Esophagus (tissue), 2 donors: ENCODE measurements around the gene TEC. TPM values are rescaled to one million over a fixed set of nuclear protein-coding genes. Genes with fewer than 3 reads are reported as not detected.
"Not testable (repeated sequence)": the region's sequence is repeated elsewhere in the genome, so short reads cannot be mapped to it uniquely, and the experiment has no call there.

ENCODE experiments used
- H3K27ac ChIP-seq, 2 donors: one replicate each; pipeline ENCODE4 v1.5.1; 2013; ENCODE audit warnings: low read depth in 2 of 2, mild to moderate bottlenecking in 2 of 2, inconsistent platforms in 1 of 2, low read length in 1 of 2, moderate library complexity in 1 of 2
- H3K27me3 ChIP-seq, 2 donors: one replicate each; pipeline ENCODE4 v1.6.1; 2013; ENCODE audit warnings: low read length in 2 of 2, control low read depth in 1 of 2, mild to moderate bottlenecking in 1 of 2; ENCODE audit not compliant: insufficient read depth in 2 of 2, control insufficient read depth in 1 of 2
- H3K36me3 ChIP-seq, 2 donors: one replicate each; pipeline ENCODE4 v1.6.1; 2013; ENCODE audit warnings: low read length in 1 of 2; ENCODE audit not compliant: control insufficient read depth in 2 of 2, insufficient read depth in 2 of 2
- H3K4me1 ChIP-seq, 2 donors: one replicate each; pipeline ENCODE4 v1.6.1; 2013; ENCODE audit warnings: low read length in 1 of 2; ENCODE audit not compliant: control insufficient read depth in 2 of 2, insufficient read depth in 2 of 2
- H3K4me3 ChIP-seq, 2 donors: one replicate each; pipeline ENCODE4 v1.5.1; 2013; ENCODE audit warnings: low read length in 2 of 2, mild to moderate bottlenecking in 2 of 2, low read depth in 1 of 2, moderate library complexity in 1 of 2
- H3K9me3 ChIP-seq, 2 donors: one replicate each; pipeline ENCODE4 v1.6.1; 2013; ENCODE audit warnings: mild to moderate bottlenecking in 2 of 2, low read depth in 1 of 2, low read length in 1 of 2, moderate library complexity in 1 of 2; ENCODE audit not compliant: control insufficient read depth in 2 of 2, insufficient read depth in 1 of 2
- WGBS, 2 donors: extraction: QIAGEN DNeasy Blood & Tissue Kit; methylation state at CpG; one replicate each; pipeline ENCODE4 v1.1.7; 2013; 5-methylcytosine and 5-hydroxymethylcytosine counted together
- polyA plus RNA-seq, 2 donors: library from polyadenylated mRNA; stranded (reverse); fragments of 200-250 nt; gene quantifications; one replicate each; pipeline ENCODE4 v1.2.3, GENCODE V29; 2013
- donor health status: healthy with polysubstance abuse.
- donor health status: Bipolar disorder and iron deficiency.

Gene TEC
- 1 to 10 TPM; 5.0 to 5.3 TPM for polyA plus RNA-seq

DNA sequence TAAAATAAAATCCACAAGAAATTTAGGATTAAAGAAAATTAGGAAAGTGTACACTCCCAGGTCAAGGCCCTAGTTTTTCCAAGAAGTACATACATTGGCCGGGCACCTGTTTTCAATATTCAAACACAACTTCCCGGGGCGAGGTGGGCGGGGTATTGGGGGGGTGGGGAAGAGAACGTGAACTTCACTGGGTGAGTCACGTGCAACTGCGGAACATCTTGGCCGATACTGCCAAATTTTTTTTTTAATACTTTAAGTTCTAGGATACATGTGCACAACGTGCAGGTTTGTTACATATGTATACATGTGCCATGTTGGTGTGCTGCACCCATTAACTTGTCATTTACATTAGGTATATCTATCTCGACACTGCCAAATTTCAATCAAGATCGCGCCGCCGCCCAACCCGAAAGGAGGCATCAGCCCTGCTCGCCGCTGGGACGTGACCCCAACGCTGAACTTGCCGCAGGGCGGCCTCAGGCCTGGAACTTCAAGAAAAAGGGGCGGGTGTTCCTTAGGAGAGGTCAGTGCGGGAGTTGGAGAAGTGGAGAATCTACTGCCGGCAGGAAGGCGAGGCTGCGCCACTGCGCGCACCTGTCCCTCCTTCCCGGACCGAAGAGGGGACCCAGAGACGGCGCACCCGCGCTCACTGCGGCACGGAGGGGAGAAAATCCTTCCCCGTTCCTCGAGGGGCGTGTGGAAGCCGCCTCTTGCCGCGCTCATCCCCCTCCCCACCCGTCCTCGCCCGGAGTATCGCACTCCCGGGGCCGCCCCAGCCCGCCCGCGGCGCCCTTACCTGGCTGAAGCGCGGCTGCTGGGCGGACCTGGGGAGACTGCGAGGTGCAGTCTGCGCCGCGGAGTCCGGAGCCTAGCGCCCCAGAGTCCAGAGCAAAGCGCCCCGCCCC is at the start of gene TEC:
Gene TEC (minus strand): TSS at position 883 of the 905 bp plus-strand sequence. CDS start 41,224 bp downstream, outside the sequence.
- Histone ChIP-seq H3K27me3 (no peaks in the 10 kb centered on the region), H3K36me3 (no peaks in the 10 kb centered on the region), H3K9me3 (no peaks in the 10 kb centered on the region), H3K27ac (peak within 1 kb of the TSS; percentile 97), H3K4me1 (peaks cover 0 to 3% of the 10 kb centered on the region in 2 donors), H3K4me3 (peak within 1 kb of the TSS; percentile 92 to 94)
- 1% methylated on average over 44 to 61 of the region's 63 CpGs for WGBS, 2 donors

DNA sequence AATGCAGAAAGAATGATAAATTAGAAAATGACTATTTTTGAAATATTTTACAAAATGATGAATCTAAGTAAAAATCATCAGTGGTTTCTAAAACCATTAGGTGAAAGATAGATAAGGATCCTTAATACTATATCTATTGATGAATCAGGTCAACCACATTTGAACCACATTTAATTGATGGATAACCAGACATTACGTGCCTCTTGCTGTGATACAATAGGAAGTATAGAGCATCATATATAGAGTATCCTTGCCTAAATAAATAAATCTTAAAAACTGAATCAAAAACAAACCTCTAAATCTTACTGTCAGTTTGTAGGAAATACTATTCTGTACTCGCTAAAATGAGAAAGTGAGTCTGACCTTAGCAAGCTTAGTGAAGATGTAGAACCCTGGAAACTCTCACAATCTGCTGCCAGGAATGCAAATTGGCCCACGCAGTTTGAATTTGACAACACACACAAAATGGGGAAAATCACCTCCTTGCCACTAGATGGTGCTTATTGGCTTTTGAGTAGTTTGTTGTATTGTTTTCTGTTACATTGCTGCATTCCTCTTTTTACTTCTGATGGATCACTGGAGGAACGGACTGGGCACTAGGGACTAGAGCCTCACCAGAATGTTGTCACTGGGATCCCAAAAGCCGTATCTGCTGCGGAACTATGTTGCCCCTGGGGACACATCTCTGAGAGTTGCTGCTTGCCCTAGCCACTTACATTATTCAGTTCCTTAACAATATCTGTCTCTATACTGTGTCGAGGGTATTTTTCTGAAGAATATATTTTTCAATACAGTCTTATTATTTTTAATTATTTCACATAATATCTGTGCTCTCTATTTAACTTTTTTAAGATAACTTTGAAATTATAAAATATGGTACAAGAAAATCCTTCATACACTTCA is 46.3 kb upstream of the TEC start:
- WGBS, 2 donors: 32 to 33% methylated on average over 7 of the region's 7 CpGs
- H3K27ac ChIP-seq: no peak overlapping the region

DNA sequence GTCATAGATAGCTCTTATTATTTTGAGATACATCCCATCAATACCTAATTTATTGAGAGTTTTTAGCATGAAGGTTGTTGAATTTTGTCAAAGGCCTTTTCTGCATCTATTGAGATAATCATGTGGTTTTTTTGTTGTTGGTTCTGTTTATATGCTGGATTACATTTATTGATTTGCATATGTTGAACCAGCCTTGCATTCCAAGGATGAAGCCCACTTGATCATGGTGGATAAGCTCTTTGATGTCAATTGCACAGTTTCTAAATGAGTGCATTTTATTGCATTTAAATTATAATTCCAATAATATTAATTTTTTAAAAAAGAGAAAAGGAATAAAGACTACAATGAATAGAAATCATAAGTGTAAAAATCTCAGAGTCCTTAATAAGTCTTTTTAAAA is 45.1 kb upstream of the TEC start:
- not testable (repeated sequence) for H3K9me3 ChIP-seq, H3K4me1 ChIP-seq, H3K36me3 ChIP-seq, H3K27ac ChIP-seq, H3K27me3 ChIP-seq, H3K4me3 ChIP-seq

More for the DNA sequence above, 46.3 kb upstream of the TEC start:
- Histone ChIP-seq H3K36me3 (no peaks in the 10 kb centered on the region), H3K9me3 (no peaks in the 10 kb centered on the region), H3K4me3 (no peak overlapping the region), H3K4me1 (no peaks in the 10 kb centered on the region), H3K27me3 (no peaks in the 10 kb centered on the region)

DNA sequence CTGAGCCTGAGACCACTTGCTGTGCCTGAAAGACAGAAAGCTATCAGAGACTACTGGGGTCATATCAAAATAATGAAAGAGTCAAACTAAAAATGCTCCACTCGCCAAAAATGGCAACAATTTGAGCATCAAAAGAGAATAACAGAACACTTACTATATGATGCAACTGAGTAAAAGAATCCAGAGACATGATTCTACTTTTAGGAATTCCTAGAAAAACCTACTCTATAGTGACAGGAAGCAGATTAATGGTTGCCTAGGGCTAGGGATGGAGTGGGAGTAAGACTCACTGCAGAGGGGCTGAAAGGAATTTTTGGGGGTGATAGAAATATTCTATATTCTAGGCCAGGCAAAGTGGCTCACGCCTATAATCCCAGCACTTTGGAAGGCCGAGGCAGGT is 42.3 kb upstream of the TEC start:
- Histone ChIP-seq H3K9me3 (no peaks in the 10 kb centered on the region), H3K36me3 (no peaks in the 10 kb centered on the region), H3K27me3 (no peaks in the 10 kb centered on the region), H3K4me3 (no peak overlapping the region), H3K27ac (no peak overlapping the region), H3K4me1 (no peaks in the 10 kb centered on the region)
- 78 to 80% methylated on average over 3 of the region's 3 CpGs for WGBS, 2 donors

DNA sequence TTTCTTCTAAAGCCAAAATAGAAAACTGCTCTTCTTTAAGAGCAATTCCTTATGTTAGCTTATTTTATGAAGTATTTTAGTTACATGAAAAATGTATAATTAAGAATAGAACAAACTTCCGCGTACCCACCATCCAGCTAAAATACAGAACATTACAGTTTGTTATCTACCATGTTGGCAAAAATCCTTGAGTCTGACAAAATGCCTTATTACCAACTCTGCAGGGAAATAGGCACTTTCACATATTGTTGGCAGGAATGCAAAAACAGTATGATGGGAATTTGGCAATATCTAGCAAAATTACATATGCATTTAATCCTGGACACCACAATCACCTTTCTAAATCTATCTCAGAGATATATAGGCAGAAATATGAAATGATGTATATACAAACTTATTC is 39.3 kb upstream of the TEC start:
- H3K27ac ChIP-seq: no peak overlapping the region
- H3K27me3 ChIP-seq: no peaks in the 10 kb centered on the region
- H3K9me3 ChIP-seq: no peaks in the 10 kb centered on the region
- 86 to 94% methylated on average over 2 of the region's 2 CpGs for WGBS, 2 donors
- no peak overlapping the region for H3K4me3 ChIP-seq
- H3K4me1 ChIP-seq: no peaks in the 10 kb centered on the region
- no peaks in the 10 kb centered on the region for H3K36me3 ChIP-seq

DNA sequence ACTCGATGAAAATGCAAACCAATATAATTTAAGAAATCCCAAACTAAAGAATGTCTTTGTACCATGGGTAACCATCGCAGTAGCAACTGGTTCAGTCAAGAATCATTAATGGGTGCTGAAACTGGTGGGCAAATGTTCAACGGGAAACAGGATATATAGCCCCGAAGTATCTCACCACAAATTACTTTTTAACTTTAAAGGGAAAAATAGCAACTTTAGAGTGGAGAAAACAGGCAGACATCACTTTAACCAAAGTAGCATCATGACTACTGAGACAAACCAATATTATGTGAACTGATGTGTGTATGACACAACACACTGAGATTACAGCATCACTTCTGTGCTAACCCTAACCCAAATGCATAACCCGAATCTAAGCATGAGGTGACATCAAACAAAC is 37.9 kb upstream of the TEC start:
- Histone ChIP-seq H3K27me3 (no peaks in the 10 kb centered on the region), H3K4me3 (no peak overlapping the region), H3K9me3 (no peaks in the 10 kb centered on the region), H3K4me1 (no peaks in the 10 kb centered on the region), H3K36me3 (no peaks in the 10 kb centered on the region), H3K27ac (no peak overlapping the region)
- 81 to 87% methylated on average over 5 of the region's 5 CpGs for WGBS, 2 donors

DNA sequence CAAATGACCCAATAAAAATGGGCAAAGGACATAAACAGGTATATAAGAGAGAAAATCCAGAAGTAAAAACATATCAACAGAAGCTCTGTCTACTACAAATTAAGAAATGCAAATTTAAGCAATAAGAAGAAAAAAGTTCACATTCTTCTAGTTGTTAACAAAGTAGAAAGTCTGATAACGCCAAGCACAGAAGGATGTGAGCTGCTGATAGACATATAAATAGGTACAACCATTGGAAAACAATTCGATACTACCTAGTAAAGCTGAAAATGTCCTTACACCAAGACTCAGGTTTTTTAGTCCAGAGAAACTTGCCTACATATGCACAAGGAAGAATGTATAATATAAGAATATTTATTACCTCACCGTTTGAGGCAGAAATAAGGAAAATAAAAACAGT is 35.9 kb upstream of the TEC start:
- Histone ChIP-seq H3K36me3 (no peaks in the 10 kb centered on the region), H3K27ac (no peak overlapping the region), H3K27me3 (no peaks in the 10 kb centered on the region), H3K9me3 (no peaks in the 10 kb centered on the region), H3K4me3 (no peak overlapping the region), H3K4me1 (no peaks in the 10 kb centered on the region)
- 74 to 78% methylated on average over 3 of the region's 3 CpGs for WGBS, 2 donors

DNA sequence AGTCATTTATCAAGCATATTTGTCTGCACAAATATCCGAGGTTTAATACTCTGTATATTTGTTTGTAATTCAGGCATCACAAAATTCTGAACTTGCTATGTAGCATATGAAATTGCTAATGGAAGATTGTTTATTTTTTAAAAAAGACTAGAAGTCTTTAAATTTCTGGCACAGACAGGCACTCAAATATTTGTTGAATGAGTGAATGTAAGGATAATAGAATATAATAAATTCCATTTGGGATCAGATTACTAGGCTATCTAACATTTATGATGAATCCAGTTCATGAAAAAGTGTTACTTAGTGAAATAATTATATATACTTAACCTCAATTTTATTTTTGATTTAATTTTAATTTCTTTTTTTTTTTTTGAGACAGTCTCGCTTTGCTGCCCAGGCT is 30.4 kb upstream of the TEC start:
- no peaks in the 10 kb centered on the region for H3K4me1 ChIP-seq
- no peak overlapping the region for H3K4me3 ChIP-seq
- WGBS, 2 donors: 59 to 65% methylated on average over 2 of the region's 2 CpGs
- no peaks in the 10 kb centered on the region for H3K36me3 ChIP-seq
- H3K27me3 ChIP-seq: no peaks in the 10 kb centered on the region
- no peaks in the 10 kb centered on the region for H3K9me3 ChIP-seq
- no peak overlapping the region for H3K27ac ChIP-seq

DNA sequence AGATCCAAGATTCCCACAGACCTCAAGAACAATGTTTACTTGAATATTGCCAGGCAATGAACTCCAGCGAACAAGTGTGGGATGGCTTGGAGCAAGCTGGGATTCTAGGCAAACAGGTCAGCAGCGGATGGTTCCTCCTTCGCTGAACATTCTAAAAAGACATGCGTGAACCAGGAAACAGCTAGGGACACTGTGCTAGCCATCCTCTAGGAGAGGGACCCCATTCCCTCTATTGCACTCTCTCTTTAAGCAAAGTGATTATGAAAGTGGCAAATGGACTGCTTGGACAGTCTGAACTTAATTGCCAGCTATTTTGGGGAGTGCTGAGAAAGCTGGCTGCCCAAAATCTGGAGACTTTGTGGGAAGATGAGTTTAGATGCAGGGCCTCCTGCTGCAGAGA is 29.9 kb upstream of the TEC start:
- H3K36me3 ChIP-seq: no peaks in the 10 kb centered on the region
- H3K4me3 ChIP-seq: no peak overlapping the region
- no peaks in the 10 kb centered on the region for H3K4me1 ChIP-seq
- whole genome bisulfite sequencing, 2 donors: 86 to 91% methylated on average over 4 of the region's 4 CpGs
- no peaks in the 10 kb centered on the region for H3K27me3 ChIP-seq
- H3K9me3 ChIP-seq: no peaks in the 10 kb centered on the region
- no peak overlapping the region for H3K27ac ChIP-seq
